Fibroblast of pulmonary artery (primary cell): ENCODE data around the gene METTL21C.

Experiments used
- DNase-seq: peaks from one replicate; pipeline ENCODE4 v3.0.0-alpha.2; 2010; ENCODE audit warnings: low read depth
- H3K4me3 ChIP-seq: replicated peaks from 2 replicates; pipeline ENCODE4 v1.5.1; 2011; ENCODE audit warnings: low read depth, mild to moderate bottlenecking, control low read depth, low read length, moderate library complexity
- CTCF ChIP-seq: IDR thresholded peaks from 2 replicates; pipeline ENCODE4 v1.5.1; 2011; ENCODE audit warnings: mild to moderate bottlenecking, control low read depth, low read length, inconsistent platforms; ENCODE audit errors: missing control alignments

Gene METTL21C

GRCh38 chr13:102642029-102642428, 52.8 kb downstream of the METTL21C start:
- TF ChIP-seq CTCF: no peak
- H3K4me3 ChIP-seq: no peak overlapping the region
- DNase-seq: no peak

- H3K4me3 ChIP-seq: no peak overlapping the region
- DNase-seq: no peak
- TF ChIP-seq CTCF: no peak
Measured at GRCh38 chr13:102638741-102639140, 56.1 kb downstream of the METTL21C start.
